K562 (cell line): ENCODE data around the gene LHX3. TPM values are rescaled to one million over a fixed set of nuclear protein-coding genes. Genes with fewer than 3 reads are reported as not detected.
A peak's percentile ranks its signal among the peaks of the same experiment; 100 is the strongest.

ENCODE experiments used
- ATAC-seq: fragments of 200-7000 bp; cut with Tn5 transposase; 3 replicates; pipeline ENCODE4 v1.9.1; 2020; ENCODE audit warnings: moderate library complexity
- BruUV-seq: library from RNA; stranded (reverse); fragments of 400-500 nt; replicated peaks from 2 replicates; lab custom pipeline; 2021; lab: Mats Ljungman, UMichigan
- CTCF ChIA-PET: fragments of 300-600 bp; formaldehyde crosslinking; extraction: SDS; loops from one replicate; lab custom pipeline; 2021; ENCODE audit warnings: low intra/inter-chr PET ratio; lab: Yijun Ruan, JAX
- POLR2A ChIA-PET: fragments of 300-600, 350-650 bp; sonication (Branson Sonifier 250); formaldehyde crosslinking; extraction: SDS; loops from one replicate; lab custom pipeline; 2021; ENCODE audit warnings: antibody characterized with exemption, inconsistent platforms; lab: Yijun Ruan, JAX
- DNase-seq, 4 experiments: peaks; one replicate each; pipeline versions ENCODE4 v3.0.0 to v3.0.0-alpha.2; 2011 to 2018; ENCODE audit warnings: low spot score in 3 of 4, mixed read lengths in 3 of 4; ENCODE audit errors: extremely low read depth in 1 of 4
- FAIRE-seq: peaks from 2 replicates; lab custom pipeline; 2011; peaks lifted over from hg19 to GRCh38; lab: Jason Lieb, UNC
- H2AFZ ChIP-seq: 2 replicates; pipeline ENCODE4 v1.6.0; 2011; ENCODE audit warnings: low read depth, low read length, control low read depth, inconsistent platforms
- H3K27ac ChIP-seq: fragments of 200-600 bp; 3 replicates; pipeline ENCODE4 v1.8.0; 2011; ENCODE audit warnings: low read depth, mild to moderate bottlenecking, control low read depth, inconsistent platforms, low read length, moderate library complexity, mixed read lengths; ENCODE audit errors: extremely low read depth
- H3K27me3 ChIP-seq, 2 experiments: fragments of 300-600 bp in 1 of 2; 2 replicates in 1 of 2; 3 replicates in 1 of 2; pipeline versions ENCODE4 v1.6.0 to v1.8.0; 2011; ENCODE audit warnings: inconsistent platforms in 2 of 2, low read length in 2 of 2, mild to moderate bottlenecking in 1 of 2, mixed read lengths in 1 of 2, moderate library complexity in 1 of 2; ENCODE audit not compliant: control insufficient read depth in 2 of 2, insufficient read depth in 2 of 2
- H3K36me3 ChIP-seq: fragments of 300-600 bp; 3 replicates; pipeline ENCODE4 v1.8.0; 2011; ENCODE audit warnings: mild to moderate bottlenecking, low read length, inconsistent platforms; ENCODE audit not compliant: control insufficient read depth, insufficient read depth
- H3K4me1 ChIP-seq, 2 experiments: fragments of 200-600 bp in 1 of 2; replicated peaks in 1 of 2; 2 replicates in 1 of 2; 3 replicates in 1 of 2; pipeline versions ENCODE4 v1.5.1 to v1.8.0; 2011; ENCODE audit warnings: inconsistent platforms in 2 of 2, low read length in 2 of 2, mild to moderate bottlenecking in 1 of 2, mixed read lengths in 1 of 2, moderate library complexity in 1 of 2; ENCODE audit not compliant: control insufficient read depth in 2 of 2, insufficient read depth in 2 of 2
- H3K4me2 ChIP-seq: 2 replicates; pipeline ENCODE4 v1.6.1; 2011; ENCODE audit warnings: low read length, control low read depth, inconsistent platforms, mixed read lengths; ENCODE audit not compliant: insufficient read depth
- H3K4me3 ChIP-seq: fragments of 200-600 bp; sonication (generic), shearing (Covaris generic); 2 replicates; pipeline ENCODE4 v1.5.1; 2016; ENCODE audit warnings: control low read depth, inconsistent platforms
- H3K79me2 ChIP-seq: fragments of 200-600 bp; 3 replicates; pipeline ENCODE4 v1.8.0; 2011; ENCODE audit warnings: low read length, inconsistent platforms; ENCODE audit not compliant: control insufficient read depth, insufficient read depth
- H3K9ac ChIP-seq, 2 experiments: 2 replicates each; pipeline versions ENCODE4 v1.6.0 to v1.6.1; 2011; ENCODE audit warnings: low read depth in 2 of 2, low read length in 2 of 2, control low read depth in 1 of 2, inconsistent platforms in 1 of 2, mild to moderate bottlenecking in 1 of 2, mixed read lengths in 1 of 2; ENCODE audit not compliant: insufficient read depth in 1 of 2
- H3K9me1 ChIP-seq: one replicate; pipeline ENCODE4 v1.6.0; 2011; ENCODE audit warnings: inconsistent platforms, mild to moderate bottlenecking, low read length, moderate library complexity; ENCODE audit not compliant: control insufficient read depth, insufficient read depth
- H3K9me3 ChIP-seq: replicated peaks from 2 replicates; pipeline ENCODE4 v1.5.1; 2011; ENCODE audit warnings: low read depth, low read length, inconsistent platforms; ENCODE audit not compliant: control insufficient read depth, insufficient read depth
- H4K20me1 ChIP-seq: replicated peaks from 2 replicates; pipeline ENCODE4 v1.6.1; 2011; ENCODE audit warnings: low read length, inconsistent platforms, mixed read lengths; ENCODE audit not compliant: control insufficient read depth, insufficient read depth
- CBFA2T2 ChIP-seq: fragments of 450-650 bp; conservative IDR thresholded peaks from 2 replicates; pipeline ENCODE4 v1.6.1; 2017; ENCODE audit warnings: mild to moderate bottlenecking
- EHMT2 ChIP-seq: fragments of 450-650 bp; IDR thresholded peaks from 2 replicates; pipeline ENCODE4 v1.6.1; 2018; ENCODE audit warnings: antibody characterized with exemption
- KDM1A ChIP-seq, 2 experiments: fragments of 450-650 bp; IDR thresholded peaks; 2 replicates each; pipeline ENCODE4 v1.6.1; 2016; ENCODE audit warnings: mild to moderate bottlenecking in 2 of 2
- TSC22D4 ChIP-seq: fragments of 450-650 bp; IDR thresholded peaks from 2 replicates; pipeline ENCODE4 v1.6.1; 2016; ENCODE audit warnings: missing genetic modification characterization, missing biosample characterization, control low read depth
- ZBTB43 ChIP-seq: sonication (generic); formaldehyde crosslinking; IDR thresholded peaks from 2 replicates; pipeline ENCODE4 v1.8.0; 2023; ENCODE audit warnings: mild to moderate bottlenecking, missing genetic modification reagents
- ZNF263 ChIP-seq: sonication (generic); formaldehyde crosslinking; IDR thresholded peaks from 2 replicates; pipeline ENCODE4 v1.8.0; 2022; ENCODE audit warnings: mild to moderate bottlenecking, missing genetic modification reagents, borderline replicate concordance
- ZNF561 ChIP-seq: fragments of 450-650 bp; formaldehyde crosslinking; conservative IDR thresholded peaks from 2 replicates; pipeline ENCODE4 v1.4.0; 2020; ENCODE audit warnings: mild to moderate bottlenecking, moderate library complexity
- WGBS: fragments of 100-300 bp; shearing (Covaris generic); methylation state at CpG from one replicate; pipeline ENCODE4 v1.1.6; 2016; ENCODE audit warnings: low coverage, mixed read lengths; ENCODE audit not compliant: insufficient coverage; ENCODE audit errors: missing lambda C conversion rate; 5-methylcytosine and 5-hydroxymethylcytosine counted together
- in situ Hi-C: fragments of 300-500 bp; cut with MboI; formaldehyde crosslinking; loops from 4 replicates; pipeline ENCODE4 v1.15.0; 2018; ENCODE audit warnings: inconsistent platforms, mixed read lengths
- intact Hi-C: fragments of 100-400 bp; cut with micrococcal nuclease; formaldehyde crosslinking; loops from 2 replicates; pipeline ENCODE4 v1.14.2; 2022
- polyA plus RNA-seq, 8 experiments: library from polyadenylated mRNA; depleted of rRNA in 4 of 8; stranded (reverse) in 5 of 8; unstranded in 3 of 8; fragments of >200 nt; fragmentation: Nextera tagmentation in 2 of 8; fragmentation: Illumina TruSeq in 1 of 8; extraction: Ambion mirVana in 2 of 8; extraction: Trizol in 1 of 8; gene quantifications; 2 replicates each; pipeline versions ENCODE4 v1.2.1 to v1.2.3, GENCODE V29; 2011 to 2014; ENCODE audit warnings: inconsistent platforms in 1 of 8, missing spikeins in 1 of 8
- total RNA-seq, 7 experiments: library from RNA; depleted of rRNA in 6 of 7; stranded (reverse); fragments of >200 nt in 6 of 7; fragmentation: Illumina TruSeq in 2 of 7; extraction: Trizol in 2 of 7; gene quantifications; 2 replicates each; pipeline versions ENCODE4 v1.2.1 to v1.2.3, GENCODE V29; 2011 to 2021; ENCODE audit warnings: low replicate concordance in 1 of 7

Gene LHX3
- total and polyA plus RNA-seq, 9 of the 15 experiments (the other 6 are each of a cell fraction or from before 2014, with no cell fraction given): 0.09 TPM; not detected in 8

- no peak overlapping the region for H3K4me3 ChIP-seq
- H3K4me1 ChIP-seq: peaks cover 0 to 30% of the 10 kb centered on the region in 2 experiments; a peak in 2 of 5 replicates
- no peaks in the 10 kb centered on the region for H3K79me2 ChIP-seq
- ChIA-PET CTCF (no interaction called here), POLR2A (interaction anchor here (0.6 to 0.9 kb wide), 2 partner anchors 8 to 33 kb away, joined by 3 to 4 read pairs; no protein-coding TSS in a partner anchor)
- in situ Hi-C loops (no loop called here), intact Hi-C loops (no loop called here)
- H3K4me2 ChIP-seq: no peak overlapping the region
- peaks cover 2% of the 10 kb centered on the region for H4K20me1 ChIP-seq
- no peak for DNase-seq
- H3K27me3 ChIP-seq: peaks cover 30 to 60% of the 10 kb centered on the region in 2 experiments
- H3K36me3 ChIP-seq: no peaks in the 10 kb centered on the region
- H2AFZ ChIP-seq: no peak overlapping the region
- no peak overlapping the region for H3K27ac ChIP-seq
- WGBS: 12% methylated on average over 13 of the region's 21 CpGs
- no TSS peak for BruUV-seq
- no peak for ATAC-seq
- FAIRE-seq: no peak
- H3K9me3 ChIP-seq: no peaks in the 10 kb centered on the region
- H3K9ac ChIP-seq: no peak overlapping the region
- TF ChIP-seq TSC22D4 (tag): no peak
- TF ChIP-seq ZNF263 (CRISPR knock-in tag): peak; percentile 61; the same call in 1 of the 2 replicates
- TF ChIP-seq, all 486 proteins: peak for 1
- no peaks in the 10 kb centered on the region for H3K9me1 ChIP-seq
Measured at GRCh38 chr9:136178061-136178772, 26.7 kb downstream of the LHX3 start.

- ATAC-seq: no peak
- no peaks in the 10 kb centered on the region for H3K9me1 ChIP-seq
- in situ Hi-C loops (no loop called here), intact Hi-C loops (no loop called here)
- no TSS peak for BruUV-seq
- H3K9ac ChIP-seq: no peak overlapping the region
- H3K27ac ChIP-seq: no peak overlapping the region
- no peak overlapping the region for H3K4me3 ChIP-seq
- no peaks in the 10 kb centered on the region for H3K36me3 ChIP-seq
- no peaks in the 10 kb centered on the region for H3K9me3 ChIP-seq
- no peak for FAIRE-seq
- 17% methylated on average over 11 of the region's 14 CpGs for WGBS
- CTCF ChIA-PET: no interaction called here
- peaks cover 0 to 23% of the 10 kb centered on the region in 2 experiments; a peak in 2 of 5 replicates for H3K4me1 ChIP-seq
- no peak overlapping the region for H2AFZ ChIP-seq
- H4K20me1 ChIP-seq: no peaks in the 10 kb centered on the region; the same call in none of the 2 replicates
- no peak for DNase-seq
- H3K79me2 ChIP-seq: no peaks in the 10 kb centered on the region
- H3K4me2 ChIP-seq: no peak overlapping the region
- POLR2A ChIA-PET: interaction anchor here (2.7 kb wide), 1 partner anchor 10 kb away, joined by 10 read pairs; no protein-coding TSS in a partner anchor
- peak in 1 of 2 experiments; percentile 27; a peak in 1 of 4 replicates for TF ChIP-seq KDM1A (IDR thresholded peaks at IDR 0.05)
- TF ChIP-seq CBFA2T2: no peak
- no peak for TF ChIP-seq ZBTB43 (CRISPR knock-in tag)
- TF ChIP-seq ZNF561 (CRISPR knock-in tag): no peak
- TF ChIP-seq EHMT2: no peak
- H3K27me3 ChIP-seq: peaks cover 26 to 59% of the 10 kb centered on the region in 2 experiments
Measured at GRCh38 chr9:136177224-136177623, 27.7 kb downstream of the LHX3 start.
